ENCODE results near the gene XYLT1. TPM values are rescaled to one million over a fixed set of nuclear protein-coding genes. Genes with fewer than 3 reads are reported as not detected.
A peak's percentile ranks its signal among the peaks of the same experiment; 100 is the strongest.

XYLT1 gene
- total and polyA plus RNA-seq, 2 donors = 2.2 to 3.5 TPM

DNA sequence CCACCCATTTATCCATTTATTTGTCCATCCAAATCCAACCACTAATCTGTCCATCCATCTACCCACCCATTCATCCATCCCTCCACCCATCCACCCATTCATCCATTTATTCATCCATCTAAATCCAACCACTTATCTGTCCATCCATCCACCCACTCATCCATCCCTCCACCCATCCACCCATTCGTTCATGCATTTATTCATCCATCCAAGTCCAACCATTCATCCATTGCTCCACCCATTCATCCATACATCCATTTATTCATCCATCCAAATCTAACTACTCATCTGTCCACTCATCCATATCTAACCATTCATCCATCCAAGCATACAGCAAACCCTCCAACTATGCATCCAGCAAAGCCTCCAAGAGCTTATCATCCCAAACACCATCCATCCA lies 267.3 kb downstream of the XYLT1 start:
- DNase-seq (ENCODE audit: low read depth in 6 of 9, low spot score in 9 of 9) = no peak
- Histone ChIP-seq H3K36me3 (ENCODE audit: control insufficient read depth in 2 of 2, insufficient read depth in 2 of 2, low read length in 1 of 2) (peaks cover 0 to 8% of the 10 kb centered on the region in 2 donors), H3K4me1 (ENCODE audit: control insufficient read depth in 2 of 2, insufficient read depth in 2 of 2, low read length in 2 of 2) (no peaks in the 10 kb centered on the region), H3K27me3 (ENCODE audit: control insufficient read depth in 2 of 2, insufficient read depth in 1 of 2, low read length in 1 of 2) (no peaks in the 10 kb centered on the region), H3K9me3 (ENCODE audit: control insufficient read depth in 2 of 2, insufficient read depth in 1 of 2, low read length in 1 of 2) (no peaks in the 10 kb centered on the region), H3K27ac (ENCODE audit: low read depth in 1 of 2, low read length in 1 of 2) (no peak overlapping the region), H3K4me3 (ENCODE audit: low read length in 2 of 2) (no peak overlapping the region)
- WGBS = 94% methylated on average over 1 of the region's 1 CpG

DNA sequence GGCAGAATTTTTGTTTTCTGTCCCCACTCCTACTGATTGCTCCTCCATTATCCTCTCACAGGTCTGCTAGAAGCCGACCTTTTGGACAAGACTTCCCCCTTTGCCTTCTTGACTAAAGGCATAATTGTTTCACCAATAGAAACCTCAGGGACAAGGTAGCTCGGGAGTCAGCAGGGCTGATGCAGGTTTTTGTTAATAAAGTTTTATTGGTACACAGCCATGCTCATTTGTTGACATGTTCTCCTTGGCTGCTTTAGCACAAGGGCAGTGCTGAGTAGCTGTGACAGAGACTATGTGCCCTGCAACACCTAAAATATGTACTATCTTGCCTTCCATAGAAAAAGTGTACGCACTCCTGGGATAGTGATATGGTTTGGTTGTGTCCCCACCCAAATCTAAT lies 271.6 kb downstream of the XYLT1 start:
- 98% methylated on average over 3 of the region's 3 CpGs for WGBS
- DNase-seq (ENCODE audit: low read depth in 6 of 9, low spot score in 9 of 9) = no peak
- no peaks in the 10 kb centered on the region for H3K27me3 ChIP-seq (ENCODE audit: control insufficient read depth in 2 of 2, insufficient read depth in 1 of 2, low read length in 1 of 2)
- peaks cover 0 to 20% of the 10 kb centered on the region in 2 donors for H3K36me3 ChIP-seq (ENCODE audit: control insufficient read depth in 2 of 2, insufficient read depth in 2 of 2, low read length in 1 of 2)
- H3K4me3 ChIP-seq (ENCODE audit: low read length in 2 of 2) = no peak overlapping the region
- no peaks in the 10 kb centered on the region for H3K4me1 ChIP-seq (ENCODE audit: control insufficient read depth in 2 of 2, insufficient read depth in 2 of 2, low read length in 2 of 2)
- H3K9me3 ChIP-seq (ENCODE audit: control insufficient read depth in 2 of 2, insufficient read depth in 1 of 2, low read length in 1 of 2) = no peaks in the 10 kb centered on the region
- no peak overlapping the region for H3K27ac ChIP-seq (ENCODE audit: low read depth in 1 of 2, low read length in 1 of 2)

DNA sequence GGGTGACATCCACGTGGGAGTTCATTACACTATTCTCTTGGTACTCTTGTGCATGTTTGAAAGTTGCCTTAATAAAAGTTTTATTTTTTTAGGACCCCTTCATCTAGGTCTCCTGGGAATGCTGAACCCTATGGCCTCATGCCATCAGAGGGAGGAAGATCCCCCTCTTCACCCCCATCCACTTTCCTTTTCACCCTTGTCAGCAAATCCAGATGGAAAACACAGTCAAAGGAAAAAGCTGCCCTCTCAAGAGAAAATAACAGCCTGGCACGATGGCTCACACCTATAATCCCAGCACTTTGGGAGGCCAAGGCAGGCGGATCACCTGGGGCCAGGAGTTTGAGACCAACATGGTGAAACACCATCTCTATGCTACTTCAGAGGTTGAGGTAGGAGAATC lies 274.2 kb downstream of the XYLT1 start:
- no peak for DNase-seq (ENCODE audit: low read depth in 6 of 9, low spot score in 9 of 9)
- Histone ChIP-seq H3K4me3 (ENCODE audit: low read length in 2 of 2) (no peak overlapping the region), H3K27ac (ENCODE audit: low read depth in 1 of 2, low read length in 1 of 2) (no peak overlapping the region), H3K9me3 (ENCODE audit: control insufficient read depth in 2 of 2, insufficient read depth in 1 of 2, low read length in 1 of 2) (no peaks in the 10 kb centered on the region), H3K36me3 (ENCODE audit: control insufficient read depth in 2 of 2, insufficient read depth in 2 of 2, low read length in 1 of 2) (peaks cover 0 to 20% of the 10 kb centered on the region in 2 donors), H3K4me1 (ENCODE audit: control insufficient read depth in 2 of 2, insufficient read depth in 2 of 2, low read length in 2 of 2) (no peaks in the 10 kb centered on the region), H3K27me3 (ENCODE audit: control insufficient read depth in 2 of 2, insufficient read depth in 1 of 2, low read length in 1 of 2) (no peaks in the 10 kb centered on the region)
- 98% methylated on average over 3 of the region's 3 CpGs for WGBS

DNA sequence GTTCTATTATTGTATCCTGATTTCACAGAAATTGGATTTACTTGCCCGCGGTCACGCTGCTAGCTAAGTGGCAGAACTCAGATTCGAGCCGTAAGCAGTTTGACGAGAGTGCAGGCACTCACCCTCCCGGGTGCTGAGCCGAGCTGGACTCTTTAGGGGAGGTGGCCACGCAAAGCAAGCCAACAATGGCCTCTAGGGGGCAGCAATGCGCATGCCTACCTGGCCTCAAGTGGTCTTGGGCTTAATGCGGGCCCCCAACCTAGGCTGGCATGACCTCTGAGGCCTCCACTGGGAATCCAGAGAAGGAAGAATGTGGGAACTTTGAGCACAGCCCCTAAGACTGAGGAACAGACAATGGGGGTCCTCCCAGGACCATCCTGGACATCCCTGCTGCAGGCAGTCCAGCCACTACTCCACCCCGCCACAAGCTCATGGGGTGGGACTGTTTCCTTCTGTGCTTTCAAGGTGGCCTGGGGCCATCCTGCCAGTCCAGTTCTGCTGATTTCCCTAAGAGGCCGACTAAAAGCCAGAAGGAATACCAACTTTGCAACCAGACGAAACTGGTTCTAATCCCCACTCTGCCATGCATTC lies 276.5 kb downstream of the XYLT1 start:
- H3K36me3 ChIP-seq (ENCODE audit: control insufficient read depth in 2 of 2, insufficient read depth in 2 of 2, low read length in 1 of 2) = peaks cover 0 to 14% of the 10 kb centered on the region in 2 donors
- H3K4me1 ChIP-seq (ENCODE audit: control insufficient read depth in 2 of 2, insufficient read depth in 2 of 2, low read length in 2 of 2) = no peaks in the 10 kb centered on the region
- H3K4me3 ChIP-seq (ENCODE audit: low read length in 2 of 2) = no peak overlapping the region
- DNase-seq (ENCODE audit: low read depth in 6 of 9, low spot score in 9 of 9) = peak in 7 of 9 donors; percentile 18 to 68 (median 42)
- no peak overlapping the region for H3K27ac ChIP-seq (ENCODE audit: low read depth in 1 of 2, low read length in 1 of 2)
- no peaks in the 10 kb centered on the region for H3K27me3 ChIP-seq (ENCODE audit: control insufficient read depth in 2 of 2, insufficient read depth in 1 of 2, low read length in 1 of 2)
- H3K9me3 ChIP-seq (ENCODE audit: control insufficient read depth in 2 of 2, insufficient read depth in 1 of 2, low read length in 1 of 2) = no peaks in the 10 kb centered on the region
- WGBS = 79% methylated on average over 14 of the region's 14 CpGs

DNA sequence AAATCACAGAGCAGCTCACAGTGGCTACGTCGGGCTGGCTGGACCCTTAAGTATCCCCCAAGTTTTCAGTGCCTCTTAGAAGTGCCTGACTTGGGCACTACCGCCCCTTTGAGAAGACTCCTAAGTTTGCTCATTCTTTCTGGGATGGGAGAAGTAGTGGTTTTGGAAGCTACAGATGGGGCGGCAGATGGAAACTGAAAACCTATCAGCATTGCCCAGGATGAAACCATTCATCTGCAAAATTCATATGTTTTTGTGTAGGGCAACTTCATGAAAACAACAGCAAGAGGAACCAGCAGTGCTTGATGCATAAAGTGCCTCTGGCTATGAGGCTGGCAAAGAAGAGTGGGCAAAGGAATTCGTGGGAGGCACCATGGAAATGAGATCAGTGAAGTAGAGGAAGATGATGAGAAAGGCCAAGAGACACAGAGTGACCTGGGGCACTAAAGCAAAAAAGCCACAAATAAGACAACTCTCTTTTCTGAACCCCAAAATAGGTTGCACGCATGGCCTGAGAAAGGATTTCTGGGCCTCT lies 277.1 kb downstream of the XYLT1 start:
- no peak for DNase-seq (ENCODE audit: low read depth in 6 of 9, low spot score in 9 of 9)
- Histone ChIP-seq H3K36me3 (ENCODE audit: control insufficient read depth in 2 of 2, insufficient read depth in 2 of 2, low read length in 1 of 2) (peaks cover 0 to 11% of the 10 kb centered on the region in 2 donors), H3K4me1 (ENCODE audit: control insufficient read depth in 2 of 2, insufficient read depth in 2 of 2, low read length in 2 of 2) (no peaks in the 10 kb centered on the region), H3K27me3 (ENCODE audit: control insufficient read depth in 2 of 2, insufficient read depth in 1 of 2, low read length in 1 of 2) (no peaks in the 10 kb centered on the region), H3K27ac (ENCODE audit: low read depth in 1 of 2, low read length in 1 of 2) (no peak overlapping the region), H3K4me3 (ENCODE audit: low read length in 2 of 2) (no peak overlapping the region), H3K9me3 (ENCODE audit: control insufficient read depth in 2 of 2, insufficient read depth in 1 of 2, low read length in 1 of 2) (no peaks in the 10 kb centered on the region)
- WGBS = 93% methylated on average over 6 of the region's 6 CpGs

DNA sequence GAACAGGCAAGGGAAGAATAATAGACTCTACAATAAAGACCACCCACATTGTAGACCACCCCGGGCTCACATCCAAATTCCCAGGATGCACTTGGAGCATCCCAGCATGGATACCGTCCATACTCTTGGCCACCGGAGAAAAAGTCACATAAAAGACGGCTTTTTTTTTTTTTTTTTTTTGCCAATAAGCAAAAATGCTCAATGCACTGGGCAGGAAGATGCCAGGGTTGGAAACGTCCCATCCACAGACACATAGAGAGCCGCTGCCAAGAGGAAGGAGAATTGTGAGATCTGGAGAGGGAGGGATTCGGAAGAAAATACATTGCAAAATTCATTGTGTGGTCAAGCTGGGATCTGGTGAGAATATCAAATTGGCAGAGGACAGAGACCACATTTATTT lies 286.7 kb downstream of the XYLT1 start:
- H3K36me3 ChIP-seq (ENCODE audit: control insufficient read depth in 2 of 2, insufficient read depth in 2 of 2, low read length in 1 of 2) = no peaks in the 10 kb centered on the region

DNA sequence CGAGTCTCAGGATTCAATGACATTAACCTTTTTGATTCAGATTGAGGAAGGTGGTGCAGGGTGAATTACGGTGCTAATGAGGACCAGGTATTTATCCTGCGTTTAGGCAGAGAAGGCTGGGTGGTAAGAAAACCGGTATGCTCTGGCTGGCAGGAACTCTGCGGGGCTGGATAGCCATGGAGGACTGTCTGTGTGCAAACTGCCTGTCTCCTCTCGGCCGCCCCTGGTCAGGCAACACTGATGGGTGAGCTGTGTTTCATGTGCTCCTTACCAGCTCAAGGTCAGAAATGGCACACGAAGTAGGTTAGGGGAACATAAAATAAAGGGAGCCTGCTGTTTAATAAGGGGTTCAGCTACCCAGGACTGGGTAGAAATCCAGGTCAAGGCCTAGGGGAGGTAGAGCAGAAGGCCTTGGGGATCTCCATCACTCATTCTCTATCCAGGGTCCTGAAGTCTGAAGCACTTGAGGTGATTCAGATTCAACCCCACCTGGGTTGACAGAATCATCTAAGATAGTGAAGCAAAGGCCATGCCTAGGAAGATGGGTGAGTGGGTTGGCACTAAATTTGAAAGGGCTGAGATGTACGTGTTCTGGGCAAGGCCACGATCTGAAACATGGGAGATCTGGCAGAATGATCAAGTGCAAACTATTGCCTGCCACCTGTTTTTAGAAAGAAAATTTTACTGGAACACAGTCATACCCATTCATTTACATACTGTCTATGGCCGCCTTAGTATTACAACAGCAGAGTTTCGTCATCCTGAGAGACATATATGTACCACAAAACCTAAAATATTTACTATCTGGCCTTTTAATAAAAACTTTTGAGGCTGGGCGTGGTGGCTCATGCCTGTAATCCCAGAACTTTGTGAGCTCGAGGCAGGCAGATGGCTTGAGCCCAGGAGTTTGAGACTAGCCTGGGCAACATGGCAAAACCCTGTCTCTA lies 292.5 kb downstream of the XYLT1 start:
- H3K4me1 ChIP-seq (ENCODE audit: control insufficient read depth in 2 of 2, insufficient read depth in 2 of 2, low read length in 2 of 2) = peaks cover 0 to 4% of the 10 kb centered on the region in 2 donors
- WGBS = 89% methylated on average over 14 of the region's 14 CpGs

More for the DNA sequence above, 286.7 kb downstream of the XYLT1 start:
- Histone ChIP-seq H3K27ac (ENCODE audit: low read depth in 1 of 2, low read length in 1 of 2) (no peak overlapping the region), H3K9me3 (ENCODE audit: control insufficient read depth in 2 of 2, insufficient read depth in 1 of 2, low read length in 1 of 2) (no peaks in the 10 kb centered on the region), H3K4me1 (ENCODE audit: control insufficient read depth in 2 of 2, insufficient read depth in 2 of 2, low read length in 2 of 2) (no peaks in the 10 kb centered on the region), H3K4me3 (ENCODE audit: low read length in 2 of 2) (no peak overlapping the region), H3K27me3 (ENCODE audit: control insufficient read depth in 2 of 2, insufficient read depth in 1 of 2, low read length in 1 of 2) (no peaks in the 10 kb centered on the region)
- no peak for DNase-seq (ENCODE audit: low read depth in 6 of 9, low spot score in 9 of 9)
- WGBS = 97% methylated on average over 7 of the region's 7 CpGs

DNA sequence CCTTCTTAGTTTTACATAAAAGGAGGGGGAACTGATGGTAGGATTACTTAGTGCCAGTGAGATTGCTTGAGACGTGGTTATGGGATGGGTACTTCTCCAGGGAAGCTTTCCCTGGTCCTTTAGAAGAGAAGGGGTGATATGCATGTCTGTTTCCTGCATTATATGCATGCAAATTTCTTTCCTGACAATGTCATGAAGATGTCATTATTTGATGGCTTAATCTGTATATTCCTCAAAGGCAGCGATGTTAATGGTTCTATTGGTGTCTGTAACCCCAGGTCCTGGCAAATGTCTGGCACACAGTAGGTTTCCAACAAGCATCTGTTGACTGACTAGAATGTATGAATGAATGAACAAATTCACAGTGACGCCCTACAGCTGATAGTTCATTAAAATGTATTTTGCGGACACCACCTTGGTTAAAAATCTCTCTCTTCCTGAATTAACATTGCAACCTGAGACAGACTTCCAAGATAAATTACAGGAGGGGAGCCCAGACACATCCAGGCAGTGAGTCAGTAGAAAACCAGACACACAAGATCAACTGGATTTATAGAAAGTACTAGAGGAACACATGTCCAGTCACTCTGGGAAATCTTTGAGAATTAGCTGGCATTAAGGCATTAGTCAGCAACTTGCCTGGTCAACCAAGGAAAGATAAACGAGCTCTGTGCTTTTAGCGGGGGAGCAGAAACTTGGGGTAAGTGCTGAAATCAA lies 293.4 kb downstream of the XYLT1 start:
- Histone ChIP-seq H3K4me1 (ENCODE audit: control insufficient read depth in 2 of 2, insufficient read depth in 2 of 2, low read length in 2 of 2) (peaks cover 0 to 4% of the 10 kb centered on the region in 2 donors), H3K36me3 (ENCODE audit: control insufficient read depth in 2 of 2, insufficient read depth in 2 of 2, low read length in 1 of 2) (no peaks in the 10 kb centered on the region), H3K4me3 (ENCODE audit: low read length in 2 of 2) (no peak overlapping the region), H3K27me3 (ENCODE audit: control insufficient read depth in 2 of 2, insufficient read depth in 1 of 2, low read length in 1 of 2) (no peaks in the 10 kb centered on the region), H3K27ac (ENCODE audit: low read depth in 1 of 2, low read length in 1 of 2) (no peak overlapping the region), H3K9me3 (ENCODE audit: control insufficient read depth in 2 of 2, insufficient read depth in 1 of 2, low read length in 1 of 2) (no peaks in the 10 kb centered on the region)
- WGBS = 78% methylated on average over 6 of the region's 6 CpGs
- no peak for DNase-seq (ENCODE audit: low read depth in 6 of 9, low spot score in 9 of 9)

More for the DNA sequence above, 292.5 kb downstream of the XYLT1 start:
- no peaks in the 10 kb centered on the region for H3K27me3 ChIP-seq (ENCODE audit: control insufficient read depth in 2 of 2, insufficient read depth in 1 of 2, low read length in 1 of 2)
- H3K9me3 ChIP-seq (ENCODE audit: control insufficient read depth in 2 of 2, insufficient read depth in 1 of 2, low read length in 1 of 2) = no peaks in the 10 kb centered on the region
- no peaks in the 10 kb centered on the region for H3K36me3 ChIP-seq (ENCODE audit: control insufficient read depth in 2 of 2, insufficient read depth in 2 of 2, low read length in 1 of 2)
- H3K27ac ChIP-seq (ENCODE audit: low read depth in 1 of 2, low read length in 1 of 2) = no peak overlapping the region
- H3K4me3 ChIP-seq (ENCODE audit: low read length in 2 of 2) = no peak overlapping the region
- DNase-seq (ENCODE audit: low read depth in 6 of 9, low spot score in 9 of 9) = peak in 1 of 9 donors; percentile 13

All from thymus (tissue), 11 donors.